Glomerular endothelial cell (primary cell): ENCODE results near the gene TMEM128. TPM values are rescaled to one million over a fixed set of nuclear protein-coding genes. Genes with fewer than 3 reads are reported as not detected.
"Not testable (repeated sequence)": the region's sequence is repeated elsewhere in the genome, so short reads cannot be mapped to it uniquely, and the experiment has no call there.

Source experiments
- DNase-seq: peaks from one replicate; pipeline ENCODE4 v3.0.0-alpha.2; 2011; ENCODE audit warnings: low read depth, low spot score; ENCODE audit errors: extremely low read depth
- total RNA-seq: library from RNA; depleted of rRNA; stranded (reverse); fragments of >200 nt; gene quantifications from 2 replicates; pipeline ENCODE4 v1.2.3, GENCODE V29; 2015

TMEM128 gene
- total RNA-seq, 1 donor from 2014 or later = 11.1 TPM

DNA sequence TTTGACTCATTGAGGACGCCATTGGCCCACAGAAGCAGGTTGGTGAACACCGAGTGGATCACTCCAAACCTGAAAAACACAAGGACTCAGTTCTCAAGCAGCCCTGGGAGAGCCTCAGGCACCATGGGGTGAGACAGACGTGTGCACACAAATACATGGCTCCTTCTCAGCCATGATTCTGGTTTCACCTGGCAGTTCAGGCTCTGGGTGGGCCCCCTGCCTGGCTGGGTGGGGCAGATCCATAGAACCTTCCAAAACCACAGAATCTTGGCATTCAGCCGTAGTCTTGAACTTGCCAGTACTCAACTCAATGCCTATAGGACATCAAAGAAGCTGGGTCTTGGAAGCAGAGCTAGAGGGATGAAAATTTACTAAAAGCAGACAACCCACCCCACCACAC, 45.5 kb downstream of the TMEM128 start:
- DNase-seq = no peak

DNA sequence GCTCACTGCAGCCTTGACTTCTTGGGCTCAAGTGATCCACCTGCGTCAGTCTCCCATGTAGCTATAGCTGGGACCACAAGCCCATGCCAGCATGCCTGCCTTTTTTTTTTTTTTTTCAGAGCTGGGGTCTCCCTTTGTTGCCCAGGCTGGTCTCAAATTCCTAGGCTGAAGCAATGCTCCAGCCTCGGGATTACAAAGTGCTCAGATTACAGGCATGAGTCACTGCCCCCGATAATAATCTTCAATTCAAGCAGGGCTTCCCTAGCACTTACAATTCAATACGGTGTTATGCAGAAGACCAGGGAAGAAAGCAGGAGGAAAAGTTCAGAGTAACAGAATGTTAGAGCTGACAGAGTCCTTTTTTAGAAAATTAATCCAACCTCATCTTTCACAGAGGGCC, 47.4 kb downstream of the TMEM128 start:
- no peak for DNase-seq

DNA sequence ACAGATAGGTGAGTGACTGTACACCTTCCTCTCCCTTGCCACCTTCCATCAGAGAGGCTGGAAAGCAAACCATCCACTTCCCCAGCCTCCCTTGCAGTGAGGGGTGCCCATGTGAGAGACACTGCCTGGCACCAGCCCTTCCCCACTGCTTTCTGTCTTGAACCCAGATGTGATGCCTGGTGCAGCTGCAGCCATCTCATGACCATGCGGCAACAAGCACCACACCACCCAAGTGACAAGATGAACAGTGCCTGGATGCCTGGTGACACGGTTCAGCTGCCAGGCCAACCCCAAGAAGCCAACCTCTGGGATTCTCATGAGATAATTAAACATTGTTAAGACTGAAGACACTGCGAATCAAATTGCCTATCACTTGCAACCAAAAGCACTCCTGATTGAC, 52.7 kb downstream of the TMEM128 start:
- no peak for DNase-seq

DNA sequence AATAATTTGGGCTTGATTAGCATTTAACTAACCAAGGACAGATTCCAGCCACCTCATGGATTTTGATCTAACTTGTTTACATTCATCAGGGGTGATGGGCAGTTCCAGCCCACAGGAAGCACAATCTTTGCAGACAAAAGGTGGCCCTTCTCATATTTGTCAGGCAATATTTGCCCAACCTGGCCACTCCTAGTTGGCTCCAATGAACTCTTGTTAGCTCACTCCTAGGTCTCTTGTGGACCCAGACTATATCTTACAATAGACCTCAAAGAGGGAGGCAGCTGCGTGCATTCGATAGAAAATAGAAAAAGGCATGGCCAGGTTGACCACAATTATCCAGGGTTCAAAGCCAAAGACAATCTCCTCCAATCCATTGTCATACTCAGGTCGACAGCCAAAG, 59.5 kb downstream of the TMEM128 start:
- not testable (repeated sequence) for DNase-seq

Other genes starting within 250 kb of the TMEM128 start
- gene OTOP1, start 21.3 kb downstream of the TMEM128 start, total RNA-seq = not detected in 2 replicates
- gene LYAR, start 41.9 kb upstream of the TMEM128 start, total RNA-seq = 12.5 and 18.4 TPM in 2 replicates
- gene ZBTB49, start 42.0 kb upstream of the TMEM128 start, total RNA-seq = 3.6 and 3.8 TPM in 2 replicates
- 4.1 TPM in 1 of 2 replicates, not detected in the other for gene NSG1, start 138.9 kb upstream of the TMEM128 start, total RNA-seq